SK-N-SH (cell line): ENCODE measurements around the gene ISOC2. TPM values are rescaled to one million over a fixed set of nuclear protein-coding genes. Genes with fewer than 3 reads are reported as not detected.

Experiments used
- CTCF ChIA-PET: fragments of 300-600, 350-600 bp; formaldehyde crosslinking; extraction: SDS; loops from one replicate; lab custom pipeline; 2021; lab: Yijun Ruan, JAX
- POLR2A ChIA-PET: fragments of 350-600 bp; sonication (Branson Sonifier 250); formaldehyde crosslinking; extraction: SDS; loops from one replicate; lab custom pipeline; 2020; ENCODE audit warnings: antibody characterized with exemption, inconsistent platforms; lab: Yijun Ruan, JAX
- DNase-seq: peaks from one replicate; pipeline ENCODE4 v3.0.0; 2012
- H2AFZ ChIP-seq: fragments of 200-600 bp; sonication (generic); 2 replicates; pipeline ENCODE4 v1.8.1; 2016; ENCODE audit warnings: antibody characterized with exemption, mild to moderate bottlenecking, low read depth
- H3F3A ChIP-seq: fragments of 200-600 bp; sonication (generic); replicated peaks from 2 replicates; pipeline ENCODE3; 2016; ENCODE audit warnings: antibody characterized with exemption, mild to moderate bottlenecking; ENCODE audit not compliant: insufficient read depth
- H3K27ac ChIP-seq, 2 experiments: fragments of 200-500 bp in 1 of 2; fragments of 200-600 bp in 1 of 2; sonication (Bioruptor generic) in 1 of 2; sonication (generic), shearing (Covaris generic) in 1 of 2; 2 replicates each; pipeline versions ENCODE4 v1.5.1 to v1.6.1; 2014 to 2016; ENCODE audit warnings: low read depth in 2 of 2, inconsistent platforms in 1 of 2, low read length in 1 of 2, mild to moderate bottlenecking in 1 of 2, mixed read lengths in 1 of 2
- H3K27me3 ChIP-seq: fragments of 200-600 bp; sonication (generic), shearing (Covaris generic); 2 replicates; pipeline ENCODE4 v1.6.1; 2016; ENCODE audit warnings: mixed run types; ENCODE audit not compliant: insufficient read depth
- H3K36me3 ChIP-seq, 2 experiments: fragments of 200-500 bp in 1 of 2; fragments of 200-600 bp in 1 of 2; sonication (Bioruptor generic) in 1 of 2; sonication (generic) in 1 of 2; replicated peaks in 1 of 2; 2 replicates each; pipeline versions ENCODE3 to v1.5.1; 2014 to 2016; ENCODE audit warnings: low read length in 1 of 2, mild to moderate bottlenecking in 1 of 2; ENCODE audit not compliant: insufficient read depth in 2 of 2, control insufficient read depth in 1 of 2
- H3K4me1 ChIP-seq, 2 experiments: fragments of 200-500 bp in 1 of 2; fragments of 200-600 bp in 1 of 2; sonication (Bioruptor generic) in 1 of 2; sonication (generic), shearing (Covaris generic) in 1 of 2; 2 replicates each; pipeline versions ENCODE4 v1.5.1 to v1.6.1; 2014 to 2016; ENCODE audit warnings: low read depth in 1 of 2, low read length in 1 of 2, mixed run types in 1 of 2; ENCODE audit not compliant: insufficient read depth in 2 of 2, control insufficient read depth in 1 of 2
- H3K4me2 ChIP-seq: fragments of 200-600 bp; sonication (generic), shearing (Covaris generic); 2 replicates; pipeline ENCODE4 v1.6.1; 2017; ENCODE audit warnings: mixed run types
- H3K4me3 ChIP-seq, 2 experiments: fragments of 200-500 bp in 1 of 2; fragments of 200-600 bp in 1 of 2; sonication (Bioruptor generic) in 1 of 2; sonication (generic), shearing (Covaris generic) in 1 of 2; 2 replicates each; pipeline versions ENCODE4 v1.5.1 to v1.8.1; 2014 to 2016; ENCODE audit warnings: low read depth in 2 of 2, inconsistent platforms in 1 of 2, low read length in 1 of 2, mild to moderate bottlenecking in 1 of 2, mixed read lengths in 1 of 2, moderate library complexity in 1 of 2
- H3K79me2 ChIP-seq: fragments of 200-600 bp; sonication (generic); 2 replicates; pipeline ENCODE4 v1.8.1; 2017; ENCODE audit warnings: mild to moderate bottlenecking; ENCODE audit not compliant: insufficient read depth
- H3K9ac ChIP-seq: fragments of 200-600 bp; sonication (generic); 2 replicates; pipeline ENCODE4 v1.6.1; 2017; ENCODE audit warnings: mixed run types
- H3K9me2 ChIP-seq: fragments of 200-600 bp; sonication (generic); 2 replicates; pipeline ENCODE4 v1.6.1; 2017; ENCODE audit warnings: mixed run types
- H3K9me3 ChIP-seq: fragments of 200-600 bp; sonication (generic); 2 replicates; pipeline ENCODE4 v1.6.1; 2017; ENCODE audit warnings: mixed run types, mild to moderate bottlenecking, moderate library complexity
- H4K20me1 ChIP-seq: fragments of 200-600 bp; sonication (generic); 2 replicates; pipeline ENCODE4 v1.6.1; 2017; ENCODE audit warnings: mild to moderate bottlenecking, mixed run types; ENCODE audit not compliant: insufficient read depth
- CHD2 ChIP-seq: fragments of 150-350 bp; IDR thresholded peaks from 2 replicates; pipeline ENCODE4 v1.6.1; 2018; ENCODE audit warnings: low read length; ENCODE audit not compliant: partially characterized antibody
- EP300 ChIP-seq, 2 experiments: IDR thresholded peaks; 2 replicates each; pipeline versions ENCODE4 v1.4.0 to v1.6.1; 2012; ENCODE audit warnings: borderline replicate concordance in 1 of 2, low read depth in 1 of 2, low read length in 1 of 2
- EZH2phosphoT487 ChIP-seq: fragments of 200-600 bp; sonication (generic); IDR thresholded peaks from 2 replicates; pipeline ENCODE4 v1.6.1; 2017; ENCODE audit warnings: low read depth, mixed run types, mild to moderate bottlenecking, antibody characterized with exemption, moderate library complexity, borderline replicate concordance
- FOSL2 ChIP-seq: IDR thresholded peaks from 2 replicates; pipeline ENCODE4 v1.4.0; 2012; ENCODE audit warnings: low read depth, mild to moderate bottlenecking, moderate library complexity, borderline replicate concordance
- FOXJ3 ChIP-seq: sonication (generic); formaldehyde crosslinking; IDR thresholded peaks from 2 replicates; pipeline ENCODE4 v1.5.1; 2020; ENCODE audit warnings: mild to moderate bottlenecking, missing genetic modification reagents
- MAX ChIP-seq: IDR thresholded peaks from 2 replicates; pipeline ENCODE4 v1.4.0; 2012; ENCODE audit warnings: low read depth
- NFIC ChIP-seq: IDR thresholded peaks from 2 replicates; pipeline ENCODE4 v1.4.0; 2012; ENCODE audit warnings: borderline replicate concordance
- RFX5 ChIP-seq: IDR thresholded peaks from 2 replicates; pipeline ENCODE4 v1.6.1; 2012; ENCODE audit warnings: mild to moderate bottlenecking, improper control_type of control experiment, low read length
- TCF12 ChIP-seq: IDR thresholded peaks from 2 replicates; pipeline ENCODE4 v1.4.0; 2012
- USF1 ChIP-seq: IDR thresholded peaks from 2 replicates; pipeline ENCODE4 v1.4.0; 2012; ENCODE audit warnings: low read depth, borderline replicate concordance
- ZBTB33 ChIP-seq: IDR thresholded peaks from 2 replicates; pipeline ENCODE4 v1.4.0; 2012; ENCODE audit warnings: low read depth, borderline replicate concordance
- WGBS: methylation state at CpG from one replicate; pipeline ENCODE4 v1.1.6; 2017; ENCODE audit warnings: low lambda C conversion rate; 5-methylcytosine and 5-hydroxymethylcytosine counted together
- polyA plus RNA-seq, 3 experiments: library from polyadenylated mRNA; depleted of rRNA; stranded (reverse); fragments of >200 nt; gene quantifications; 2 replicates each; pipeline ENCODE4 v1.2.3, GENCODE V29; 2012

ISOC2 gene
- polyA plus RNA-seq, 1 of the 3 experiments (the other 2 are of a cell fraction), result 65.4 TPM

- H3K9me2 ChIP-seq, result no peaks in the 10 kb centered on the region
- H3K36me3 ChIP-seq, result no peaks in the 10 kb centered on the region
- peaks cover 0 to 14% of the 10 kb centered on the region in 2 experiments; a peak in 2 of 4 replicates for H3K4me1 ChIP-seq
- no peak overlapping the region for H3K9ac ChIP-seq
- no peak for TF ChIP-seq MAX
- no peak for TF ChIP-seq FOXJ3 (CRISPR knock-in tag)
- no peak for TF ChIP-seq EP300 (IDR thresholded peaks at IDR 0.05; ENCODE audit: borderline replicate concordance in 1 of 2, low read depth in 1 of 2, low read length in 1 of 2)
- TF ChIP-seq TCF12, result no peak
- TF ChIP-seq ZBTB33, result no peak
- TF ChIP-seq RFX5, result no peak
- no peak for TF ChIP-seq CHD2
- no peak for TF ChIP-seq USF1
- TF ChIP-seq FOSL2, result no peak
- TF ChIP-seq, all 33 proteins: peak for 0
- DNase-seq, result peak; percentile 61
- Histone ChIP-seq H3K79me2 (no peaks in the 10 kb centered on the region), H3K9me3 (no peaks in the 10 kb centered on the region), H4K20me1 (peaks cover 17% of the 10 kb centered on the region), H3K27me3 (peaks cover 16% of the 10 kb centered on the region), H3K4me3 (peak overlapping the region; percentile 32 to 36; a peak in 2 of 4 replicates), H3K27ac (no peak overlapping the region), H3F3A (peaks cover 15% of the 10 kb centered on the region), H2AFZ (no peak overlapping the region), H3K4me2 (peak overlapping the region; percentile 68; the same call in 1 of the 2 replicates)
- POLR2A ChIA-PET, result interaction anchor here (1.1 kb wide), 1 partner anchor 10 kb away, joined by 5 read pairs; the partner anchor contains the start of gene ISOC2
- CTCF ChIA-PET, result interaction anchor here (0.6 to 4.0 kb wide), 9 partner anchors 11 to 311 kb away, joined by 3 to 26 read pairs (median 5); no protein-coding TSS in a partner anchor
- WGBS, result 12% methylated on average over 38 of the region's 57 CpGs
Observed at GRCh38 chr19:55451965-55452748, 9.3 kb downstream of the ISOC2 start.

GRCh38 chr19:55451163-55451964 lies 10.1 kb downstream of the ISOC2 start:
- Histone ChIP-seq H3K4me3 (peak overlapping the region; percentile 27 to 32; a peak in 1 of 4 replicates), H3K9me3 (no peaks in the 10 kb centered on the region), H3K27ac (no peak overlapping the region), H3K9me2 (no peaks in the 10 kb centered on the region), H3K9ac (no peak overlapping the region), H3F3A (peaks cover 21% of the 10 kb centered on the region), H3K36me3 (no peaks in the 10 kb centered on the region), H3K4me1 (peaks cover 0 to 14% of the 10 kb centered on the region in 2 experiments; a peak in 2 of 4 replicates), H3K27me3 (peaks cover 20% of the 10 kb centered on the region), H2AFZ (no peak overlapping the region), H3K79me2 (no peaks in the 10 kb centered on the region), H3K4me2 (peak overlapping the region; percentile 68; the same call in 1 of the 2 replicates), H4K20me1 (peaks cover 20% of the 10 kb centered on the region)
- ChIA-PET POLR2A (interaction anchor here (1.1 kb wide), 1 partner anchor 10 kb away, joined by 5 read pairs; the partner anchor contains the start of gene ISOC2), CTCF (interaction anchor here (1.1 to 4.0 kb wide), 5 partner anchors 16 to 310 kb away, joined by 3 to 26 read pairs (median 11); no protein-coding TSS in a partner anchor)
- 2% methylated on average over 33 of the region's 80 CpGs for WGBS
- TF ChIP-seq EZH2phosphoT487, result peak; percentile 76; the same call in 1 of the 2 replicates
- no peak for TF ChIP-seq NFIC
- peak; percentile 65 for DNase-seq
